Naive thymus-derived CD4-positive, alpha-beta T cell (primary cell): ENCODE data around the gene GPI. TPM values are rescaled to one million over a fixed set of nuclear protein-coding genes. Genes with fewer than 3 reads are reported as not detected.

Experiments
- ATAC-seq: fragments of 150-1000 bp; cut with Tn5 transposase; 2 replicates; pipeline ENCODE4 v1.10.0; 2021; ENCODE audit warnings: mild to moderate bottlenecking, moderate library complexity
- CTCF ChIA-PET: fragments of 350-600 bp; sonication (Branson Sonifier 250); formaldehyde crosslinking; loops from one replicate; lab custom pipeline; 2021; ENCODE audit warnings: antibody characterized with exemption; lab: Charles Lee
- POLR2A ChIA-PET: fragments of 350-600 bp; sonication (Branson Sonifier 250); formaldehyde crosslinking; loops from one replicate; lab custom pipeline; 2021; ENCODE audit warnings: antibody characterized with exemption, inconsistent platforms; lab: Charles Lee
- DNase-seq, 9 donors: peaks; one replicate each; pipeline versions ENCODE4 v3.0.0 to v3.0.0-alpha.2; 2020 to 2022; ENCODE audit warnings: mixed read lengths in 1 of 9
- H3K27ac ChIP-seq: one replicate; pipeline ENCODE4 v1.7.0; 2013; ENCODE audit warnings: mild to moderate bottlenecking, low read depth, low read length, moderate library complexity
- H3K27me3 ChIP-seq, 2 donors: one replicate each; pipeline ENCODE4 v1.7.0; 2013; ENCODE audit warnings: low read length in 2 of 2, mild to moderate bottlenecking in 2 of 2, moderate library complexity in 2 of 2; ENCODE audit not compliant: control insufficient read depth in 2 of 2, insufficient read depth in 2 of 2
- H3K36me3 ChIP-seq, 3 experiments: 1 replicate in 2 of 3; 2 replicates in 1 of 3; pipeline ENCODE4 v1.7.0; 2013; ENCODE audit warnings: low read length in 3 of 3, mild to moderate bottlenecking in 3 of 3, moderate library complexity in 1 of 3; ENCODE audit not compliant: insufficient read depth in 3 of 3, control insufficient read depth in 2 of 3
- H3K4me1 ChIP-seq, 2 donors: one replicate each; pipeline ENCODE4 v1.7.0; 2013; ENCODE audit warnings: low read length in 2 of 2, mild to moderate bottlenecking in 2 of 2, moderate library complexity in 1 of 2; ENCODE audit not compliant: control insufficient read depth in 2 of 2, insufficient read depth in 2 of 2
- H3K4me3 ChIP-seq: 2 replicates; pipeline ENCODE4 v1.7.0; 2013; ENCODE audit warnings: mild to moderate bottlenecking, low read length
- H3K9me3 ChIP-seq, 3 experiments: 1 replicate in 2 of 3; 2 replicates in 1 of 3; pipeline ENCODE4 v1.7.0; 2013; ENCODE audit warnings: low read length in 3 of 3; ENCODE audit not compliant: control insufficient read depth in 2 of 3
- H3K27ac Mint-ChIP-seq, 9 donors: one replicate each; pipeline ENCODE4 v1.8.0; 2020 to 2022; ENCODE audit warnings: mixed read lengths in 9 of 9, mild to moderate bottlenecking in 8 of 9, moderate library complexity in 5 of 9, inconsistent platforms in 2 of 9
- H3K27me3 Mint-ChIP-seq, 5 donors: one replicate each; pipeline ENCODE4 v1.8.0; 2021 to 2022; ENCODE audit warnings: mixed read lengths in 5 of 5, mild to moderate bottlenecking in 1 of 5
- H3K36me3 Mint-ChIP-seq, 5 donors: one replicate each; pipeline ENCODE4 v1.8.0; 2020 to 2022; ENCODE audit warnings: mixed read lengths in 5 of 5, mild to moderate bottlenecking in 3 of 5, inconsistent platforms in 1 of 5
- H3K4me1 Mint-ChIP-seq, 7 donors: one replicate each; pipeline ENCODE4 v1.8.0; 2020 to 2022; ENCODE audit warnings: mixed read lengths in 7 of 7, mild to moderate bottlenecking in 3 of 7, inconsistent platforms in 1 of 7
- H3K4me3 Mint-ChIP-seq, 10 donors: one replicate each; pipeline ENCODE4 v1.8.0; 2020 to 2022; ENCODE audit warnings: mild to moderate bottlenecking in 10 of 10, mixed read lengths in 10 of 10, moderate library complexity in 6 of 10, inconsistent platforms in 2 of 10
- H3K9me3 Mint-ChIP-seq, 11 donors: one replicate each; pipeline ENCODE4 v1.8.0; 2020 to 2022; ENCODE audit warnings: mixed read lengths in 11 of 11, mild to moderate bottlenecking in 4 of 11, inconsistent platforms in 1 of 11, moderate library complexity in 1 of 11
- intact Hi-C, 2 donors: fragments of 100-400 bp; cut with micrococcal nuclease; formaldehyde crosslinking; loops; one replicate each; pipeline ENCODE4 v1.15.1; 2023
- polyA plus RNA-seq, 2 donors: library from polyadenylated mRNA; unstranded; fragments of 300-500 nt; fragmentation: Illumina TruSeq; gene quantifications; one replicate each; pipeline ENCODE4 v1.2.3, GENCODE V29; 2021
- total RNA-seq, 6 experiments: library from RNA in 5 of 6; stranded (reverse) in 5 of 6; gene quantifications; 1 replicate in 5 of 6; 2 replicates in 1 of 6; pipeline ENCODE4 v1.2.3 and lab custom pipeline; 2021 to 2026

Gene GPI
- total and polyA plus RNA-seq, 7 experiments from 2014 or later: 96.5 to 750 (median 116) TPM

DNA sequence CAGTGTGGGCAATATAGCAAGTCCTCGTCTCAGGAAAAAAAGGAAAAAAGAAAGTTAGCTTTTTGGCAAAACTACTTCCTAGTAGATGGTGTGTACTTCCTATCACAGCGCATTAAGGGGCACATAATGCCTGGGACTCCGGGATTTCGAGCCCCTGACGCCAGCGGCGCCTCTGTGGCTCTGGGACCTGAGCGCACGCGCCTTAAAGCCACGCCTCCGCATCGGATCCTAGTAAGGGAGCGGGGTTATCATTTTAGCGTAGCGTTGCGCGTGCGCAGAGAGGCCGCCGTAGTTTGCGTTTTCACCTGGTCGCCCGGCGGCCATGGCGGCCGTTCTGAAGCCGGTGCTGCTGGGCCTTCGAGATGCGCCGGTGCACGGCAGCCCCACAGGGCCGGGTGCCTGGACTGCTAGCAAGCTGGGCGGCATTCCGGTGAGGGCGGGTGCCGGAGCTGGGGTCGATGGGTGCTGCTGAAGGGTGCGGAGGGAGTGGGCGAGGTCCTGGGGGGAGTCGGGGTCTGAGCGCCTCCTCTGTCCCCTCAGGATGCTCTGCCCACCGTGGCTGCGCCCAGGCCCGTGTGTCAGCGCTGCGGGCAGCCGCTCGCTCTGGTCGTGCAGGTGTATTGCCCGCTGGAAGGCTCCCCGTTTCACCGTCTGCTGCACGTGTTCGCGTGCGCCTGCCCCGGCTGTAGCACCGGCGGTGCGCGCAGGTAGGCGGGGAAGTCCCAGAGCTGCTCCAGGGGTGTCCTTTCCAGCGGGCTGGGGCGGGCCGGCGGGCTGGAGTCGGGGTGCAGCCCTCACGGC lies 39.3 kb downstream of the GPI start, which contains the start of gene PDCD2L:
TSS of gene PDCD2L (plus strand) at position 291 of the 801 bp plus-strand sequence. CDS start at position 323, 32 bp downstream.
- Mint-ChIP-seq H3K27ac (peak within 1 kb of the TSS; percentile 46 to 92 (median 88)), H3K9me3 (no peaks in the 10 kb centered on the region), H3K4me3 (peak within 1 kb of the TSS; percentile 83 to 96 (median 92)), H3K4me1 (peaks cover 9 to 42% (median 20%) of the 10 kb centered on the region in 7 donors), H3K36me3 (peaks cover 6 to 18% (median 14%) of the 10 kb centered on the region in 5 donors), H3K27me3 (no peaks in the 10 kb centered on the region)
- DNase-seq (peak; percentile 83 to 91 (median 89)), ATAC-seq (peak; percentile 97)
- ChIA-PET CTCF (no interaction called here), POLR2A (interaction anchor here (0.9 to 1.2 kb wide), 5 partner anchors 14 to 232 kb away, joined by 3 to 8 read pairs (median 3); partner anchors contain the start of genes GPI and LSM14A)
- Histone ChIP-seq H3K4me3 (peak within 1 kb of the TSS; percentile 97), H3K9me3 (no peaks in the 10 kb centered on the region), H3K36me3 (peaks cover 0 to 26% (median 0%) of the 10 kb centered on the region in 3 experiments), H3K4me1 (peaks cover 0 to 4% of the 10 kb centered on the region in 2 donors), H3K27me3 (no peaks in the 10 kb centered on the region), H3K27ac (peak within 1 kb of the TSS; percentile 81)
- intact Hi-C loops: loop anchor here (1.0 kb wide), 4 partner anchors 24 to 54 kb away; partner anchors contain the start of genes UBA2 (in 2 of the 2) and GPI (in 1 of the 2)

DNA sequence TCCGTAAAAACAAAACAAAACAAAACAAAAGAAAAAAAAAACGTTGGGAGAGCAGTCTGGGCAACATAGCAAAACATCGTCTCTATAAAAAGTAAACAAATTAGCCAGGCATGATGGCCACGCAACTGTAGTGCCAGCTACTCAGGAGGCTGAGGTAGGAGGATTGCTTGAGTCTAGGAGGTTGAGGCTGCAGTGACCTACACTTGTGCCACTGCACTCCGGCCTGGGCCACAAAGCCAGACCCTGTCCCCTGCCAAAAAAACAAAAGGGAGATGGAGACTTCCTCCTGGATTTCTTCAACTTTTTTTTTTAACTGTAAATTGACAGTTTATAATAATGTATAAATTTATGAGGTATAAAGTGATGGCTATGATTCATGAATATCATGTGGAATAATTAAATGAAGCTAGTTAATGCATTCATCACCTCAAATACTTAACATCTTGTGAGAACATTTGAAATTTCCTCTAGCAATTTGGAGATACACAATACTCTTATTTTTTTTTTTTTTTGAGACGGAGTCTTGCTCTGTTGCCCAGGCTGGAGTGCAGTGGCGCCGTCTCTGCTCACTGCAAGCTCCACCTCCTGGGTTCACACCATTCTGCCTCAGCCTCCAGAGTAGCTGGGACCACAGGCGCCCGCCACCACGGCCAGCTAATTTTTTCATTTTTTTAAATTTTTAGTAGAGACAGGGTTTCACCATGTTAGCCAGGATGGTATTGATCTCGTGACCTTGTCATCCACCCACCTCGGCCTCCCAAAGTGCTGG lies 41.1 kb downstream of the GPI start:
- peaks cover 8 to 16% (median 13%) of the 10 kb centered on the region in 5 donors for H3K36me3 Mint-ChIP-seq
- ChIA-PET CTCF (no interaction called here), POLR2A (no interaction called here)
- Histone ChIP-seq H3K4me3 (no peak overlapping the region), H3K9me3 (no peaks in the 10 kb centered on the region), H3K36me3 (peaks cover 0 to 22% (median 0%) of the 10 kb centered on the region in 3 experiments), H3K4me1 (peaks cover 0 to 4% of the 10 kb centered on the region in 2 donors), H3K27ac (no peak overlapping the region), H3K27me3 (no peaks in the 10 kb centered on the region)
- DNase-seq (no peak), ATAC-seq (no peak)
- intact Hi-C loops: no loop called here
- no peaks in the 10 kb centered on the region for H3K9me3 Mint-ChIP-seq
- H3K4me1 Mint-ChIP-seq: peaks cover 15 to 45% (median 23%) of the 10 kb centered on the region in 7 donors
- H3K27me3 Mint-ChIP-seq: no peaks in the 10 kb centered on the region
- H3K27ac Mint-ChIP-seq: no peak overlapping the region
- H3K4me3 Mint-ChIP-seq: peak overlapping the region in 8 of 10 donors; percentile 29 to 96 (median 42)

DNA sequence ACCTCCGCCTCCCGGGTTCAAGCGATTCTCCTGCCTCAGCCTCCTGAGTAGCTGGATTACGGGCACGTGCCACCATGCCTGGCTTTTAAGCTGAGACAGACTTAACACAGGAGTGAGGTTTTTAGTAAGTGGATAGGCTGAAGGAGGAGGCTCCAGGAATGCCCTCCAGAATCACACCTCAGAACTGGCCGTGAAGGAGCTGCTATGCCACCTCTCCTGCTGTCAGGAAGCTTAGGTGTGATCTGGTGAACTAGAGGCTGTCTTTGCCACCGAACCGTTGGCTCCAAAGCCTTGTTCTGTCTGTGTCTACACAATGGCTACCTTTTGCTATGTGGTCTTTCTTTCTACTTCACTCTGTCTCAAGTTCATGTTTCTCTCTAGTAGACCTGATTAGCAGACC lies 43.4 kb downstream of the GPI start:
- CTCF ChIA-PET: no interaction called here
- H3K27ac Mint-ChIP-seq: peak overlapping the region in 1 of 9 donors; percentile 62
- intact Hi-C loops: no loop called here
- H3K36me3 Mint-ChIP-seq: peaks cover 6 to 16% (median 13%) of the 10 kb centered on the region in 5 donors
- POLR2A ChIA-PET: no interaction called here
- no peak overlapping the region for H3K4me3 Mint-ChIP-seq
- H3K27ac ChIP-seq: no peak overlapping the region
- peaks cover 0 to 4% of the 10 kb centered on the region in 2 donors for H3K4me1 ChIP-seq
- H3K9me3 Mint-ChIP-seq: no peaks in the 10 kb centered on the region
- no peaks in the 10 kb centered on the region for H3K27me3 Mint-ChIP-seq
- no peaks in the 10 kb centered on the region for H3K9me3 ChIP-seq
- DNase-seq (no peak), ATAC-seq (no peak)
- no peak overlapping the region for H3K4me3 ChIP-seq
- H3K27me3 ChIP-seq: no peaks in the 10 kb centered on the region
- peaks cover 14 to 45% (median 23%) of the 10 kb centered on the region in 7 donors for H3K4me1 Mint-ChIP-seq
- H3K36me3 ChIP-seq: peaks cover 0 to 30% (median 0%) of the 10 kb centered on the region in 3 experiments

DNA sequence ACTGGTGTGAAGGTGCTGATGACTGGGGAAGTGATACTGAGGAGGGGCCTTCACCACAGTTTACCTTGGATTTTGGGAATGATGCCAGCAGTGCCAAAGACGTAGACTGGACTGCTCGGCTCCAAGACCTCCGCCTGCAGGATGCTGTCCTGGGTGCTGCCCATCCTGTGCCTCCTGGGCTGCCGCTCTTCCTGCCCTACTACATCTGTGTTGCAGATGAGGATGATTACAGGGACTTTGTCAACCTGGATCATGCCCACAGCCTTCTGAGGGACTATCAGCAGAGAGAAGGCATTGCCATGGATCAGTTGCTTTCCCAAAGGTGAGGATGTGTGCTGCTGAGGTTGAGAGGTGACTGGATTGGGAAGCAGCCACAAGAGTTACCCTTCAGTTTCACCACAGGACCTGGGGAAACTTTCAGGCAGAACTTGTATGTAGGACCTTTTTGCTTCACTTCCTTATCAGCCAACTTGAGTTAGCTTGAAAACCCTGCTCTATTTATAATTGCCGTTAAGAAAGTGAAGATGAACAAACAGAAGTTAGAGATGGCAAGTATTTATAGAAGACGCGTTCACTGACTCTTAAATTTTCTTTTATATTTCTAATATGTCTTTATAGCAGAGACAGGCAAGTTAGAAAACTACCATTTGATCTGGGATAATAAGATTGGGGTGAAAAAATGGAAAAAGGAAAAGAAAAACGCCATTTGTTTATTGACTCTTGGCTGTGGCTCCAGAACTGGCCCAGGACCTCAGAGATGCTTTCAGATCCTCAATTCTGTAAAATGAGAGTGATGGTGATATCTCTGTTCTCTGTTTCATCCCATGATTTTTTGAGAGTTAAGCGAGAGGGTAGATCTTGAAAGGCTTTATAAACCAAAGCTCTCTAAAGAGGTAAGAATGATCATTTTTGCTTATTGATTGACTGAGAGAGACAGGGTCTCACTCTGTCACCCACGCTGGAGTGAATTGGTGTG lies 44.5 kb downstream of the GPI start:
- Histone ChIP-seq H3K4me3 (no peak overlapping the region), H3K4me1 (no peaks in the 10 kb centered on the region), H3K9me3 (no peaks in the 10 kb centered on the region), H3K27me3 (no peaks in the 10 kb centered on the region), H3K36me3 (peaks cover 0 to 32% (median 0%) of the 10 kb centered on the region in 3 experiments), H3K27ac (no peak overlapping the region)
- ChIA-PET CTCF (interaction anchor here (1.2 kb wide), 1 partner anchor 21 kb away, joined by 3 read pairs; no protein-coding TSS in a partner anchor), POLR2A (interaction anchor here (1.6 kb wide), 1 partner anchor 19 kb away, joined by 5 read pairs; the partner anchor contains the start of gene UBA2)
- intact Hi-C loops: no loop called here
- Mint-ChIP-seq H3K4me3 (no peak overlapping the region), H3K36me3 (peaks cover 6 to 21% (median 13%) of the 10 kb centered on the region in 5 donors), H3K9me3 (no peaks in the 10 kb centered on the region), H3K4me1 (peaks cover 7 to 36% (median 23%) of the 10 kb centered on the region in 7 donors), H3K27ac (peak overlapping the region in 3 of 9 donors; percentile 19 to 62 (median 46)), H3K27me3 (no peaks in the 10 kb centered on the region)
- ATAC-seq (no peak), DNase-seq (no peak)

DNA sequence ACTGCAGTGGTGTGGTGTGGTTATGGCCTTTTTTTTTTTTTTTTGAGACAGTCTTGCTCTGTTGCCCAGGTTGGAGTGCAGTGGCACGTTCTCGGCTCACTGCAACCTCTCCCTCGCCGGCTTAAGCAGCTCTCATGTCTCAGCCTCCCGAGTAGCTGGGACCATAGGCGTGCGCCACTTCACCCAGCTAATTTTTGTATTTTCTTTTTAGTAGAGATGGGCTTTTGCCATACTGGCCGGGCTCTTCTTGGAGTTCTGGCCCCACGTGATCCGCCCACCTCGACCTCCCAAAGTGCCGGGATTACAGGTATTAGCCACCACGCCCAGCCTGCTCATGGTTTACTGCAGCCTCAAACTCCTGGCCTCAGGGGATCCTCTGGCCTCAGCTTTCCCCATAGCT lies 46.2 kb downstream of the GPI start:
- H3K27ac ChIP-seq: no peak overlapping the region
- CTCF ChIA-PET: no interaction called here
- DNase-seq (no peak), ATAC-seq (no peak)
- Mint-ChIP-seq H3K4me1 (peaks cover 5 to 27% (median 18%) of the 10 kb centered on the region in 7 donors), H3K27me3 (no peaks in the 10 kb centered on the region), H3K4me3 (no peak overlapping the region), H3K9me3 (no peaks in the 10 kb centered on the region), H3K36me3 (peaks cover 5 to 25% (median 16%) of the 10 kb centered on the region in 5 donors), H3K27ac (no peak overlapping the region)
- POLR2A ChIA-PET: interaction anchor here (0.9 kb wide), 1 partner anchor 19 kb away, joined by 3 read pairs; no protein-coding TSS in a partner anchor
- no peaks in the 10 kb centered on the region for H3K27me3 ChIP-seq
- intact Hi-C loops: no loop called here
- H3K36me3 ChIP-seq: peaks cover 0 to 44% (median 0%) of the 10 kb centered on the region in 3 experiments
- H3K4me1 ChIP-seq: no peaks in the 10 kb centered on the region
- H3K9me3 ChIP-seq: no peaks in the 10 kb centered on the region
- no peak overlapping the region for H3K4me3 ChIP-seq
